SU-DHL-6 (cell line): ENCODE measurements around the gene ELMO1.

Experiments used
- H2AFZ ChIP-seq: fragments of 200-600 bp; sonication (generic); 2 replicates; pipeline ENCODE4 v1.6.1; 2014; ENCODE audit warnings: low read depth, mild to moderate bottlenecking, moderate library complexity, mixed read lengths, antibody characterized with exemption, low read length; ENCODE audit not compliant: severe bottlenecking
- H3F3A ChIP-seq: fragments of 200-600 bp; shearing (Covaris generic); 2 replicates; pipeline ENCODE4 v1.6.0; 2016; ENCODE audit warnings: antibody characterized with exemption, mild to moderate bottlenecking; ENCODE audit not compliant: insufficient read depth
- H3K27ac ChIP-seq: fragments of 200-600 bp; sonication (generic); 2 replicates; pipeline ENCODE4 v1.5.1; 2016; ENCODE audit warnings: low read depth, mild to moderate bottlenecking, low read length, moderate library complexity, mixed read lengths
- H3K27me3 ChIP-seq: fragments of 200-600 bp; sonication (generic), shearing (Covaris generic); 2 replicates; pipeline ENCODE4 v1.6.0; 2014; ENCODE audit warnings: mild to moderate bottlenecking, low read length
- H3K36me3 ChIP-seq: fragments of 200-600 bp; sonication (generic); 2 replicates; pipeline ENCODE4 v1.6.1; 2014; ENCODE audit warnings: mild to moderate bottlenecking, low read length, mixed read lengths
- H3K4me2 ChIP-seq: fragments of 300-600, 200-600 bp; shearing (Covaris generic), sonication (generic); 2 replicates; pipeline ENCODE4 v1.6.0; 2014; ENCODE audit warnings: low read length, low read depth, mild to moderate bottlenecking; ENCODE audit not compliant: poor library complexity, severe bottlenecking
- H3K4me3 ChIP-seq: fragments of 200-600 bp; sonication (generic); 2 replicates; pipeline ENCODE4 v1.5.1; 2014; ENCODE audit warnings: antibody characterized with exemption, low read length, mild to moderate bottlenecking, mixed read lengths; ENCODE audit not compliant: insufficient read depth, poor library complexity, severe bottlenecking
- H3K79me2 ChIP-seq: fragments of 200-600 bp; sonication (generic); 2 replicates; pipeline ENCODE4 v1.6.1; 2014; ENCODE audit warnings: mild to moderate bottlenecking, low read length, moderate library complexity; ENCODE audit not compliant: insufficient read depth
- H3K9ac ChIP-seq: fragments of 200-600 bp; sonication (generic); 2 replicates; pipeline ENCODE4 v1.7.0; 2014; ENCODE audit warnings: mild to moderate bottlenecking, low read length
- H3K9me2 ChIP-seq: fragments of 200-600 bp; sonication (generic); replicated peaks from 2 replicates; pipeline ENCODE4 v1.6.1; 2014; ENCODE audit warnings: low read length; ENCODE audit not compliant: insufficient read depth
- H3K9me3 ChIP-seq: fragments of 200-600 bp; sonication (generic); 2 replicates; pipeline ENCODE4 v1.6.1; 2014; ENCODE audit warnings: low read length, mixed read lengths; ENCODE audit not compliant: insufficient read depth
- H4K20me1 ChIP-seq: fragments of 200-600 bp; sonication (generic); 2 replicates; pipeline ENCODE4 v1.6.1; 2014; ENCODE audit warnings: low read depth, mild to moderate bottlenecking, antibody characterized with exemption, low read length, moderate library complexity, mixed read lengths
- CTCF ChIP-seq: fragments of 200-600 bp; sonication (generic); IDR thresholded peaks from one replicate; pipeline ENCODE4 v1.5.1; 2017; ENCODE audit warnings: antibody characterized with exemption, mild to moderate bottlenecking, low read length, moderate library complexity; ENCODE audit not compliant: insufficient read depth, poor library complexity, severe bottlenecking
- EZH2phosphoT487 ChIP-seq: fragments of 200-600 bp; sonication (generic), shearing (Covaris generic); conservative IDR thresholded peaks from 2 replicates; pipeline ENCODE4 v1.6.1; 2018; ENCODE audit warnings: mild to moderate bottlenecking, antibody characterized with exemption, low read length, moderate library complexity, mixed read lengths

ELMO1 gene

GRCh38 chr7:37309493-37309892, 139.2 kb downstream of the ELMO1 start:
- Histone ChIP-seq H3F3A (no peaks in the 10 kb centered on the region), H3K27ac (no peak overlapping the region), H3K4me2 (no peak overlapping the region), H3K36me3 (peaks cover 32% of the 10 kb centered on the region), H3K27me3 (no peaks in the 10 kb centered on the region), H3K9me3 (no peaks in the 10 kb centered on the region), H4K20me1 (no peaks in the 10 kb centered on the region), H3K4me3 (no peak overlapping the region), H3K9me2 (no peaks in the 10 kb centered on the region), H2AFZ (no peak overlapping the region), H3K79me2 (peaks cover 65% of the 10 kb centered on the region), H3K9ac (no peak overlapping the region)
- no peak for TF ChIP-seq CTCF
- TF ChIP-seq EZH2phosphoT487, result no peak

GRCh38 chr7:37304921-37305320, 143.7 kb downstream of the ELMO1 start:
- Histone ChIP-seq H3K4me2 (no peak overlapping the region), H3K9me2 (no peaks in the 10 kb centered on the region), H3K9ac (no peak overlapping the region), H3K27ac (no peak overlapping the region), H3K36me3 (peaks cover 33% of the 10 kb centered on the region), H3K9me3 (no peaks in the 10 kb centered on the region), H4K20me1 (no peaks in the 10 kb centered on the region), H3F3A (no peaks in the 10 kb centered on the region), H2AFZ (no peak overlapping the region), H3K27me3 (no peaks in the 10 kb centered on the region), H3K4me3 (no peak overlapping the region), H3K79me2 (peaks cover 37% of the 10 kb centered on the region)
- TF ChIP-seq CTCF (no peak), EZH2phosphoT487 (no peak)

DNA sequence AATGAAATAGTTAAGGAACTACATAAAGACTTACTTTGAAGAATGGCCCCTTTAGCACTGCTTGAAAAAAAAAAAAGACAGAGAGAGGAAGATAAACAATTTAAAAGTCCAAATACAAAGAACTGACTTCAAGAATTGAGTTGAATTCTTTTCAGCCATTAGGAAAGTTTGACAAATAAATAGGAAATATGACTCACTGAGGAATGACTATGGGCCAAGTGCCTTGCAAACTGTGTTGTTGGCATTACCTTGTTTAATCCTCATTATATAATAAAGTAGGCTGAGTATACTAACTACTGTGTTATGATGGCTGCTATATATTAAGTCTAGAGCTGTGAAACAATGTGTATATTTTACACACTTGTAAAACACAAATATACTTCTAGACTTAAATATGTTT, 151.1 kb downstream of the ELMO1 start:
- peaks cover 28% of the 10 kb centered on the region for H3K79me2 ChIP-seq
- TF ChIP-seq CTCF, result no peak
- TF ChIP-seq EZH2phosphoT487, result no peak
- peaks cover 6% of the 10 kb centered on the region; the same call in 1 of the 2 replicates for H3F3A ChIP-seq
- peak overlapping the region; percentile 4; the same call in 1 of the 2 replicates for H3K27ac ChIP-seq
- no peak overlapping the region for H3K4me3 ChIP-seq
- no peak overlapping the region for H2AFZ ChIP-seq
- H3K4me2 ChIP-seq, result no peak overlapping the region
- H3K36me3 ChIP-seq, result peaks cover 13% of the 10 kb centered on the region
- H3K9me3 ChIP-seq, result no peaks in the 10 kb centered on the region
- no peaks in the 10 kb centered on the region for H3K9me2 ChIP-seq
- H3K9ac ChIP-seq, result no peak overlapping the region
- no peaks in the 10 kb centered on the region for H4K20me1 ChIP-seq
- H3K27me3 ChIP-seq, result no peaks in the 10 kb centered on the region
